ENCODE data around the gene SP6. TPM values are rescaled to one million over a fixed set of nuclear protein-coding genes. Genes with fewer than 3 reads are reported as not detected.

The SP6 gene
- total RNA-seq, 1 experiment from 2014 or later: 10.8 TPM

DNA sequence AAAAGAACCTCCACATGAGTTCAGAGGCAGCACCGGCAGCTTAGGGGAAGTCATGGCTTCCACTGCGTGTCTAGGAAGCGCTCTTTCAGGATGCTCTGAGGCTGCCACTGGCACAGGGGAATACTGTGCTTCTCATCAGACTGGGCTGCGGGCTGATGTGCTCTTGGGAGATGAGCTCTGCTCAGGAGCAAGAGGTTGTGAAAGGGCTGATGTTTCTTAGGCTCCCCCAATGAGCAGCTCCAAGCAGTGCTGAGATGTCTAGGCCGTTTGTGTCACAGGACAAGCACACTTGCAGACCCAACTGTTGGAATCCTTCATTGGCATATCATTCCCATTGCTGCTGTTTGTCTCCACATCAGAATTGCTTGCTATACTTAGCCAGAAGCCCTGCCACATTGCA lies 48.7 kb upstream of the SP6 start:
- Histone ChIP-seq H3K36me3 (ENCODE audit: control insufficient read depth in 1 of 2, insufficient read depth in 2 of 2, low read length in 2 of 2) (peaks cover 0 to 7% of the 10 kb centered on the region in 2 experiments; a peak in 1 of 4 replicates), H3K4me2 (ENCODE audit: low read length) (no peak overlapping the region), H4K20me1 (ENCODE audit: insufficient read depth) (no peaks in the 10 kb centered on the region), H3K27me3 (ENCODE audit: insufficient read depth, low read length) (no peaks in the 10 kb centered on the region), H3K27ac (ENCODE audit: low read depth, low read length) (no peak overlapping the region), H3K79me2 (ENCODE audit: insufficient read depth, low read length) (peaks cover 19% of the 10 kb centered on the region), H3K4me3 (replicated peaks in 1 of 2; ENCODE audit: low read depth in 1 of 2, low read length in 2 of 2) (no peak overlapping the region), H3K9me2 (ENCODE audit: insufficient read depth) (no peaks in the 10 kb centered on the region), H3K4me1 (ENCODE audit: control insufficient read depth in 1 of 2, insufficient read depth in 2 of 2, low read length in 2 of 2) (peaks cover 4 to 17% of the 10 kb centered on the region in 2 experiments; a peak in 3 of 4 replicates), H3K9ac (ENCODE audit: low read length) (no peak overlapping the region), H3K9me3 (ENCODE audit: control insufficient read depth in 1 of 2, insufficient read depth in 1 of 2, low read depth in 1 of 2, low read length in 2 of 2) (no peaks in the 10 kb centered on the region), H2AFZ (ENCODE audit: low read depth, low read length, poor library complexity, severe bottlenecking) (no peak overlapping the region)
- intact Hi-C loops (cut with micrococcal nuclease): loop anchor here (10.0 kb wide), 1 partner anchor 245 kb away; no protein-coding TSS in a partner anchor
- POLR2A ChIA-PET: interaction anchor here (1.3 kb wide), 1 partner anchor 42 kb away, joined by 3 read pairs; the partner anchor contains the start of gene PNPO
- RAD21 ChIA-PET (ENCODE audit: low non-redundant PET in 1 of 2, low total read pairs in 2 of 2, uncharacterized antibody in 2 of 2, unreplicated experiment in 2 of 2): no interaction called here
- ATAC-seq: no peak
- TF ChIP-seq, protein P1, sequence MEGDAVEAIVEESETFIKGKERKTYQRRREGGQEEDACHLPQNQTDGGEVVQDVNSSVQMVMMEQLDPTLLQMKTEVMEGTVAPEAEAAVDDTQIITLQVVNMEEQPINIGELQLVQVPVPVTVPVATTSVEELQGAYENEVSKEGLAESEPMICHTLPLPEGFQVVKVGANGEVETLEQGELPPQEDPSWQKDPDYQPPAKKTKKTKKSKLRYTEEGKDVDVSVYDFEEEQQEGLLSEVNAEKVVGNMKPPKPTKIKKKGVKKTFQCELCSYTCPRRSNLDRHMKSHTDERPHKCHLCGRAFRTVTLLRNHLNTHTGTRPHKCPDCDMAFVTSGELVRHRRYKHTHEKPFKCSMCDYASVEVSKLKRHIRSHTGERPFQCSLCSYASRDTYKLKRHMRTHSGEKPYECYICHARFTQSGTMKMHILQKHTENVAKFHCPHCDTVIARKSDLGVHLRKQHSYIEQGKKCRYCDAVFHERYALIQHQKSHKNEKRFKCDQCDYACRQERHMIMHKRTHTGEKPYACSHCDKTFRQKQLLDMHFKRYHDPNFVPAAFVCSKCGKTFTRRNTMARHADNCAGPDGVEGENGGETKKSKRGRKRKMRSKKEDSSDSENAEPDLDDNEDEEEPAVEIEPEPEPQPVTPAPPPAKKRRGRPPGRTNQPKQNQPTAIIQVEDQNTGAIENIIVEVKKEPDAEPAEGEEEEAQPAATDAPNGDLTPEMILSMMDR (IDR thresholded peaks at IDR 0.05 in 2 of 3, conservative IDR thresholded peaks at IDR 0.05 in 1 of 3; ENCODE audit: borderline replicate concordance in 1 of 3, insufficient read depth in 1 of 3, low read depth in 2 of 3, low read length in 2 of 3): no peak
- TF ChIP-seq FOSL1 (IDR thresholded peaks at IDR 0.05; ENCODE audit: low read depth) (no peak), JUND (IDR thresholded peaks at IDR 0.05) (no peak), EZH2 (IDR thresholded peaks at IDR 0.05) (no peak), SIN3A (IDR thresholded peaks at IDR 0.05; ENCODE audit: low read depth) (no peak), ELF1 (IDR thresholded peaks at IDR 0.05; ENCODE audit: borderline replicate concordance, low read depth) (no peak), CEBPB (IDR thresholded peaks at IDR 0.05; ENCODE audit: low read depth) (no peak), RAD21 (IDR thresholded peaks at IDR 0.05; ENCODE audit: low read depth) (no peak), POLR2A (IDR thresholded peaks at IDR 0.05; ENCODE audit: borderline replicate concordance, extremely low read depth, insufficient read depth, insufficient read length) (no peak), ZNF274 (IDR thresholded peaks at IDR 0.05; ENCODE audit: low read depth, low read length) (no peak), SP1 (IDR thresholded peaks at IDR 0.05; ENCODE audit: low read depth) (no peak)
- TF ChIP-seq, protein P2, sequence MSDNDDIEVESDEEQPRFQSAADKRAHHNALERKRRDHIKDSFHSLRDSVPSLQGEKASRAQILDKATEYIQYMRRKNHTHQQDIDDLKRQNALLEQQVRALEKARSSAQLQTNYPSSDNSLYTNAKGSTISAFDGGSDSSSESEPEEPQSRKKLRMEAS (IDR thresholded peaks at IDR 0.05): no peak
- TF ChIP-seq, protein P3, sequence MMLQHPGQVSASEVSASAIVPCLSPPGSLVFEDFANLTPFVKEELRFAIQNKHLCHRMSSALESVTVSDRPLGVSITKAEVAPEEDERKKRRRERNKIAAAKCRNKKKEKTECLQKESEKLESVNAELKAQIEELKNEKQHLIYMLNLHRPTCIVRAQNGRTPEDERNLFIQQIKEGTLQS (IDR thresholded peaks at IDR 0.05): no peak
- CTCF ChIA-PET: no interaction called here
- no TSS peak for BruUV-seq (replicated peaks)
- no peak for DNase-seq (ENCODE audit: low read depth, low spot score)

All from HCT116 (cell line).